HG02943 (cell line): ENCODE data around the gene PLB1.

Experiments
- ATAC-seq: cut with Tn5 transposase; IDR thresholded peaks from one replicate; pipeline ENCODE4 v1.9.1; 2021; ENCODE audit warnings: mild to moderate bottlenecking, low read depth, moderate library complexity; ENCODE audit not compliant: unreplicated experiment

Gene PLB1, protein sequence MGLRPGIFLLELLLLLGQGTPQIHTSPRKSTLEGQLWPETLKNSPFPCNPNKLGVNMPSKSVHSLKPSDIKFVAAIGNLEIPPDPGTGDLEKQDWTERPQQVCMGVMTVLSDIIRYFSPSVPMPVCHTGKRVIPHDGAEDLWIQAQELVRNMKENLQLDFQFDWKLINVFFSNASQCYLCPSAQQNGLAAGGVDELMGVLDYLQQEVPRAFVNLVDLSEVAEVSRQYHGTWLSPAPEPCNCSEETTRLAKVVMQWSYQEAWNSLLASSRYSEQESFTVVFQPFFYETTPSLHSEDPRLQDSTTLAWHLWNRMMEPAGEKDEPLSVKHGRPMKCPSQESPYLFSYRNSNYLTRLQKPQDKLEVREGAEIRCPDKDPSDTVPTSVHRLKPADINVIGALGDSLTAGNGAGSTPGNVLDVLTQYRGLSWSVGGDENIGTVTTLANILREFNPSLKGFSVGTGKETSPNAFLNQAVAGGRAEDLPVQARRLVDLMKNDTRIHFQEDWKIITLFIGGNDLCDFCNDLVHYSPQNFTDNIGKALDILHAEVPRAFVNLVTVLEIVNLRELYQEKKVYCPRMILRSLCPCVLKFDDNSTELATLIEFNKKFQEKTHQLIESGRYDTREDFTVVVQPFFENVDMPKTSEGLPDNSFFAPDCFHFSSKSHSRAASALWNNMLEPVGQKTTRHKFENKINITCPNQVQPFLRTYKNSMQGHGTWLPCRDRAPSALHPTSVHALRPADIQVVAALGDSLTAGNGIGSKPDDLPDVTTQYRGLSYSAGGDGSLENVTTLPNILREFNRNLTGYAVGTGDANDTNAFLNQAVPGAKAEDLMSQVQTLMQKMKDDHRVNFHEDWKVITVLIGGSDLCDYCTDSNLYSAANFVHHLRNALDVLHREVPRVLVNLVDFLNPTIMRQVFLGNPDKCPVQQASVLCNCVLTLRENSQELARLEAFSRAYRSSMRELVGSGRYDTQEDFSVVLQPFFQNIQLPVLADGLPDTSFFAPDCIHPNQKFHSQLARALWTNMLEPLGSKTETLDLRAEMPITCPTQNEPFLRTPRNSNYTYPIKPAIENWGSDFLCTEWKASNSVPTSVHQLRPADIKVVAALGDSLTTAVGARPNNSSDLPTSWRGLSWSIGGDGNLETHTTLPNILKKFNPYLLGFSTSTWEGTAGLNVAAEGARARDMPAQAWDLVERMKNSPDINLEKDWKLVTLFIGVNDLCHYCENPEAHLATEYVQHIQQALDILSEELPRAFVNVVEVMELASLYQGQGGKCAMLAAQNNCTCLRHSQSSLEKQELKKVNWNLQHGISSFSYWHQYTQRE (N-terminal part only)

DNA sequence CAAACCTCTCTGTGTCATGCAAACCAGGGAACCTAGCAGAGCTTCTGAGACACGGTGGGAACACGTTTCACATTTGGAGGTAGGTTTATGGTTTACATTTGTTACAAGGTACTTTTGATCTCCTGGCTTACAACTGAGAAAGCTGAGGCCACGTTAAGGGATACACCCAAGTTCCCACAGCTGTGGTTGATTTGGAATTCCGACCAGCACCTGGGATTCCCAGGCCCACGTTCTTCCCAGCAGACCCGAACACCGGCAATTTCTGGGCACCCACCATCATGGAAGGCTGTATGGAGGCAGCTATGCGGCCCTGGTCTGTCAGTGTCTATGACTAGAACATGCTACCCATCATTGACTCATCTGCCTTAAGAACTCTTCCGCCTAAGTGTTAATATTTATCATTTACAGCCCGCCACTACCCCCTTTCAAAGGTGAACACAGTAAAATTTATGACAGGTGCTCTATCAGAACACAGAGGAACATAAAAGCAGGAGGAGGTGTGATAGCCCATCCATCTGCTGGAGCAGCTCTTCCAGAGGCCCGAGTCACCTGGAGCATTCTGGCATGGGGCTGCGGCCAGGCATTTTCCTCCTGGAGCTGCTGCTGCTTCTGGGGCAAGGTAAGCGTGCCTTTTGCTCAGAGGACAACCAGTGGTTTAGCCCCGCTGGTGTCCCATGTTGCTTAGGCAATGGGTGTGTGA is at the start of gene PLB1:
Gene PLB1 (plus strand): TSS at position 510 of the 700 bp plus-strand sequence. CDS start 55 bp downstream, at position 565.
- ATAC-seq, result no peak

DNA sequence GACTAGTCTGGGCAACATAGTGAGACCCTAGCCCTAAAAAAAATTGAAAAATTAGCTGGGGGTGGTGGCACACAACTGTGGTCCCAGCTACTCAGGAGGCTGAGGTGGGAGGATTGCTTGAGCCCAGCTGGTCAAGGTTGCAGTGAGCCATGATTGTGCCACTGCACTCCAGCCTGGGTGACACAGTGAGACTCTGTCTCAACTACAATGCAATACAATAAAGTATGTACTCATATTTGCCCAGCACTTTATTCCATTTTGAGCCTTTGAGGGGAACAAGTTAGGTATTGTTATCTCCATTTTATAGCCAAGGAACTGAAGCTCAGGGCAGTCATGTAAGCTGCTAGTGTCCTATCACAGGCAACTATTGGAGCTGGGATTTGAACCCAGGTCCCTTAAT is 49.3 kb upstream of the PLB1 start:
- ATAC-seq, result no peak

DNA sequence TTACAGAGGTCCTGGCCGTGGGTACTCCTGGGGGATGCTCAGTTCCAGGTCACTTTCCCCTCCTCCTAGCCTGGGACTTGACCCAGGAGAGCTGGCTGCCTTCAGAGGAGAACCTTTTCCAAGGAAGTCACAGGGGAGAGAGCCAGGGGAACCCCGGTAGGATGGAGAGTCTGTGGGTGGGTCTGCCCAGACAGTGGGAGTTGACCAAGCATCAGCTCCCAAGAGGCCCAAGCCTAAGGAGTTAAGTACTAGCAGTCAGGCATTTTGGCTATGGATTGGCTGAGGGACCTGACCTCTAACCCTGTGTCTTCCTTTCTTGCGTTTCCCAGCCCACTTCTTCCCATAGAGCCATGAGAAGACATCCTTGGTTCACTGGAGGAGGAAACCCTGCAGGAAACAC is 48.8 kb upstream of the PLB1 start:
- ATAC-seq, result no peak

DNA sequence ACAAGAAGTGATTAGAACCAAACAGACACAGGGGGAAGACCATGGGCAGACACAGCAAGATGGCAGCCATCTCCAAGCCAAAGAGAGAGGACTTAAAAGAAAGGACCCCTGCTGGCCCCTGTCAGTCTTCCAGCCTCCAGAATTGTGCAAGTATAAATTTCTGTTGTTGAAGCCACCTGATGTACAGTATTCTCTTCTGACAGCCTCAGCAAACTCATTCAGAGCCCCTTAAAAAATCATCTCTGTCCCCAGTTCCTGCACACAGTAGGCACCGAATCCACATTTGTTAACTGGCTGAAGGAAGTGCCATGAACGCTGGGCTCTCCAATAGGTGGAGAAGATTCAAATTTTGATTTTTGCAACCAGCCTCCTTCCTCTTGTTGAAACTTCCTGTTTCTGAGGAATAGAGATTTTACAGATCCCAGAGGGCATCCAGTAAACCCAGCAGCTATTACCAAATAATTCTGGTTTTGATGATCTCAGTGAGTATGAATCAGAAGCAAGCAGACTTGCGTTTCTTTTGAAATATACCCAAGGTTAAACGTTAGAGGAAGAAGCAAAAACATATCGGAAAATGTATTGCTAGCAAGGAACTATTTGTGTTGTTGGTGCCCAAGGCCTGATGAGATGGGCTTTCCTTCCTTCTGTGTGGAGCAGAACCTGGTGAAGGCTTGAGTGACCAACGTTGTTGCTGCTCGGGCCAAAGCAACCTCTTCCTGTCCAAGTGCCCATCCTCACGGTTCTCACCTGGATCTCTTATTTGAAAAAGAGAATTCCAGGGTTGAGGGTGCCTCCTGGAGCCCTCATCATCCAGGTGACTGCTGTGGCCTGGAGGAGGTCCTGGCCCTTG is 47.7 kb upstream of the PLB1 start:
- ATAC-seq, result no peak

DNA sequence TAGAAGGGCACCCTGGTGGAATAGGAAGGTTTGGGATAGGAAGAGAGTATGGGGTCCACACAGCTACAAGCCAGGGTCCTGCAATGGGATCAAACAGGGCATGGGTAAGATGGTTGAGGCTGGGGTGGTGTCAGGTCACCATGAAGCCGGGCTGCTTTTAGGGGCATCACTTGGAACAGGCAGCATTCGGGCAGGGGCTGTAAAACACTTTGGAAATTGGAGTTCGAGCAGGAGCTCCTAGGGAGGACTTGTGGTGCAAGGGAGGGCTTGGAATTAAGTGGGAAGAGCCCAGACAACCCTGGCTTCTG is 47.1 kb upstream of the PLB1 start:
- no peak for ATAC-seq

DNA sequence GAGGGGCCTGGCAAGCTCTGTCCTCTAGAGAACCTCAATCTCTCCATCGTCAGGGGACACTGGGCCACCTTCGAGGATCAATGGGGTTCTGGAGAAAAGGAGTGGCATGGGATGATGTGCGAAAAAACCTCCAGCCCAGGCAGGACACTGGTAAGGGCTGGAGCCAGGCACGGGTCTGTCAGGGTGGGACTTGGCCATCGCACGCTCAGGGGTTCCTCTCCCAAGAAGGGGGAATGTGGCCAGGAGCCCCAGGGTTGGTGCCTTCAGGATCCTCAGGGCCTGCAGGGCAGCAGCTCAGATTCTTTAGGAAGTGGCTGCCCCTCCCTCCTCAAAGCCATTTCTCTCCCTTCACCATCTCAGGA is 46.8 kb upstream of the PLB1 start:
- ATAC-seq, result no peak

DNA sequence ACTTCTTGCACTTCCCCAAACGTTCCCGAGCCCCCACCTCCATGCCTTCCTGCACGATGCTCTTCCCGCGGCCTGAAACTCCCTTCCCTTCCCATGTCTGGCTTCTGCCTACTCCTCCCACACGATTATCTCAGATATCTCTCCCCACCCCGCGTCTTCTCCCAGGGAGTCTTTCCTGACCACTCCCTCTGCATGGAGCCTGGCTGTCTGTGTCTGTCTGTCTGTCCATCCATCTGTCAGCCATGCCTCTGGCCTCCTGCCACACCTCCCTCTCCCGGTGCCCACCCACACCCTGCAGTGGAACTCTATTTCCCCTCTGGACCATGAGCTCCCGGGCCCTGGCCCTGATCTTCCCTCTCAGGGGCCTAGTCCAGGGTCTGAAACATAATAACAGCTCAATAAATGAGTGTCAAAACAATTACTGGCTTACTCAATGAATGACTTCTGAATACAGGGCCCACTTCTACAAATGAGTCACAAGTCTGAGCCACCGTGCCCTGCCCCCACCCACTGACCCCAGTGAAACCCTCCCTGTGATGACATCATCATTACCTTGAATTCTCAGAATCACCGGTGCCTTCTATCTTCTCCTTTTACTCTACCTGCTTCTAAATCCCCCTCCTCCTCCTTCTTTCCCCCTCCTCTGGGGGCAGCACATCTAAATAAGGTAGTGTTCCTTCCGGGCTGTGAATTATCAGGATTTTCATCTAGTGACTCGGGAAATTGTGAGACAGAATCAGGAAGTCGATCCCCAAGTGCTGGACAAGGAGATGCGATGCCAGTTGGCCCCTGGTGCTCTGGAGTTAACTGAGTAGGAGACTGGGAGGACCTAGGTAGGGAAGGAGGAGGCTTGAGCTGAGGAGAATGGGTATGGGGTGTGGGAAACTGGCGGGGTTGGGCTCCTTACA is 46.1 kb upstream of the PLB1 start:
- ATAC-seq, result no peak

DNA sequence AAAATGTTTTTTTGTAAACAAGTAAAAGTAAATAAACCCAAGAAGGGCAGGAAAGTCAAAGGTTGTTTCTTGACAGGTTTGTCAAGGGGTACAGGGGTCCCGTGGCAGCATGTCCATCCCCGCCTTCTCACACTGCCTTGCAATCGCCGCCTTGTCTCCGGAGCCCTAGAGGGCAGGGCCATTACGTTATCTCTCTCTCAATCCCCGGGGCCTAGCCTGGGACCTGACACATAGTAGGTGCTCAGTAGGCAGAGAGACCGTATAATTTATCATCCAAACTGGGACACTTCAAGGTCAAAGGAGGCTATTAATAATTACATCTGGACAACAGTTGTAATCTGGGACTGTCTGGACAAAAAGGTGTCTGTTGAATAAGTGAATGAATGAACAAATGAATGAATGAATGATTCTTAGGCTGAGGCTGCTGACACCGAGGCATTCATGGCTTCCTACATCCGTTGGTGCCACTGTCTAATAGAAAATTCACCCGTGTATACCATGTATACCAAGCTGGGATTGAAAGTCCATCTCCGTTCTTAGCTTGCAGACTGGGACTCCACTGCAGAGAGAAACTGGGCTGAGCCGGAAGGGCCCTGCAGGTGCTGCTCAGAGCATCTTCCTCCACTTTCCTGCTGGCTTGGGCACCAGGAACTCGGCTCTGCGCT is 44.8 kb upstream of the PLB1 start:
- no peak for ATAC-seq

DNA sequence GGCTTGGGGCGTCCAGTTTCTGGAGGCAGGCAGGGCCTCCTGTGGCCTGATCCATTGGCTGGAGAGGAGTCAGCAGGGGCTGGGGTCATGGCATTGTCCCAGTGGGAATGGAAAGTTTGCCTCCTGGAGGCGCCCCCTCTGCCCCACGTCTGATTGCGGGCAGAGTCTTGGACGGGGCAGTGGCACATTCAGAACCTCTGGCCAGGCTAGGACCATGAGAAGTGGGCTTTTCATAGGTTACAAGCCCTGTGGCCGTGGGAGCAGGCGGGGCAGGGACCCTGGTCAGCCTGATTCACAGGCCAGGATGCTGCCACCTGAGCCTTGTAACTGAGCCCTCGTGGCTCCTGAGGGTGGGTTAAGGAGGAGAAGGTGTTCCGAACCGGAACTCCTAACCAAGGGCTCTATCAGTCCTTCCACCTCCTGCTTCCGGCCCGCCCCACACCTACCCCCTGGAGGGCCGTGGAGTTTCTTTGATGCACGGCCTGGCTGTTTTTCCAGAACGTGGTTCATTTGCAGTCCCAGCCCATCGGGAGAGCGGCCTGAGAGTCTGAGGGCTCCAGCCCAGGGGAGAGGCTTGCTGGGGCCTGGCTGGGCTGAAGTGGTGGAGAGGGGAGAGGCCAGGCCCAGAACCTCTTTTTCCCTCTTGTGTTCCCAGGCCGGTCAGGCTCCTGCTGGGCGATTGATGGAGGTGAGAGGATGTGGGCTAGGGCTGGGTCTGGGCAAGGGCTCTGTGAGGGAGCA is 43.9 kb upstream of the PLB1 start:
- no peak for ATAC-seq

DNA sequence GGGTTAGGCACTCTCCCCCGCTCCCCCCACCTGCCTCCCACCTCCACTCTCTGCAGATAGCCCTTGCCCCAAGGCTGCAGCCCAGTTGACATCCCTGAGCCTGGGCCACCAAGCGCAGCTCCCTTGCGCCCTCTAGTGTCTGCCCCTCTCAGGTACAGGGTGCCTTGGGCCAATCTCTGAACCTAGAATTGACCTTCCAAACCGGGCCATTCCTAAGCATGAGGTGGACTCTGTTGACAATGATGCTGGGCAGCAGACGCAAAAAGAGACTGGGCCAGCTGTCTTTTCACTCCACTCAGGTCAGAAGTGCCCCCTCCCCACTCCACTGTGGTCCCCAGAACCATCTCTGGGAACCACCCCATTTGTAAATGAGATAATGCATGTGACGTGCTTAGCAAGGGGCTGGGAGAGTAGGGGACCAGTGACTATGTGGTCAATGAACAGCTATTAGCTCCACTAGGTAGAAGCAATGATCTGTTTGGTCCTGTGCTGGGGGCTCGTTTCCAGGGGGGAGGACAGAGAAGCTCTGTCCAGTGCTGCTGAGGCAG is 43.3 kb upstream of the PLB1 start:
- no peak for ATAC-seq

DNA sequence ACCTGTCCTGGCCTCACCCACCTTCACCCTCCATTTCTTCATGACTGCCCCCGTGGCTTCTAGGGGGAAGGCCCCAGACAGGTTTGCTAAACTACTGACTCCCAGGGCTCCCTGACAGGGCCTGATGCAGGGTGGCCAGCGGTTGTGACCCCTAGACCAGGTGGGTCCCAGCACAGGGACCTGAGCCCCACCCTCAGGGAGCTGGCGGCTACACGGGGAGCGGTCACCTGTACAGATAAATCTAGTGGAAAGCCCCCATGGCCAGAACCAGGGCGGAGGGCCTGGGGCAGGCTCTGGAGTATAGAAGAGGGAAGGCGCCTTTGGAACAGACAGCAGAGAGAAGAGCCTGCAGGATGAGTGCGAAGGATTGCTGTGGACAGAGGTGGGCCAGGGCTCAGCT is 42.5 kb upstream of the PLB1 start:
- ATAC-seq, result no peak

DNA sequence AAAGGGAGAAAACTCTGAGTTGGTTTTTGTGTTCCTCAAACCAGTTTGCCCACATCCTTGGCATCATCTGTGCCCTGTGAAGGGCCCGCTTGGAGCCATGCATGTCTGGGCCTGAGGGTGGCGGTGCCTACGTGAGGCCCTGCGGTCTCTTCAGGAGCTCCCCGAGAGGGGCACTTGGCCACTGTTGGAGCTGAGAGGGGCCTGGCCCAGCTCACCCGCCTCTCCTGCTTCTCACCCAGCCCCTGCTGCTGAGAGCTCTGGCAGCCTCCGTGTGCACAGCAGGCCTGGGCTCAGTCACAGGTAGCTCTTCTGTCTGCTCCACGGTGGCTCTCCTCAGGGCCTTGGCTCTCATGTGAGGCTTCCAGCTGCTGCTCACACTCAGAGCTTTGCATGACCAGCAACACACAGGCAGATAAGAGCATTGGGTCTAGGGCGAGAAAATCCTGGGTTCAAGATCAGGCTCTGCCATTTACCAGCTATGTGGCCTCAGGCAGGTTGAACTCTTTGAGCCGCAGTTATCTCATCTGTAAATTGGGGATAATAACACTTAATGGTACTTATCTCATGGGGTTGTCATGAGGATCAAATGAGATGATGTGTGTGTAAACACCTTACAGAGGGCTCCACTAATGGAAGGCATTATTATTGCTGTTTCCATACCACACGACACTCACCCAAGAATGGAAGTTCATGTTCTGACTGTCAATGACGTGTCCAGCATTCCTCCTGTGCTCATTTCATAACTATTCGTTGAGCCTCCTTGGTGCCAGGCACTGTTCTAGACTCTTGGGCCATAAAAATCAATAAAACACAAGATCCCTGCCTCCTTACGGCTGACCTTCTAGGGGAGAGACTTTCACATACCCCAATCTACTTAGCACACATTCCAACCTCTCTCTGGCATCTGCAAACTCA is 41.6 kb upstream of the PLB1 start:
- no peak for ATAC-seq

DNA sequence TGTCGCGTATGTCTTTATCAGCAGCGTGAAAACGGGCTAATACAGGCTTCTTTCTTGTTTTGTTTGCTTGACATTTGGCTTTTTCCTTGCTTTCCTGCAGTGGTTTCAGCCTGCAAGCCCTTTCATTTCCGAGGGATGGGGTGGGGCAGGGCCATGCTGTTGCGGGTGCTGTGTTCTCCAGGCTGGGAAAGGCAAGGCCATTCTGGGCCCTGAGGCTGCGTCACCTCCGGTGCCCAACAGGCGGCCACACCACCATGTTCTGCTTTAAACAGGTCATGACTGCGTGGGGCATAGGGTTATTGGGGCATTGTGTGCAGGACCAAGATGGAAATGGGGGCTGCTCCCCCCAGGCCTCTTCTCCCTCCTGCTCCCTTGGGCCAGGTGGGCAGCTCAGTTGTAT is 38.6 kb upstream of the PLB1 start:
- ATAC-seq, result no peak

DNA sequence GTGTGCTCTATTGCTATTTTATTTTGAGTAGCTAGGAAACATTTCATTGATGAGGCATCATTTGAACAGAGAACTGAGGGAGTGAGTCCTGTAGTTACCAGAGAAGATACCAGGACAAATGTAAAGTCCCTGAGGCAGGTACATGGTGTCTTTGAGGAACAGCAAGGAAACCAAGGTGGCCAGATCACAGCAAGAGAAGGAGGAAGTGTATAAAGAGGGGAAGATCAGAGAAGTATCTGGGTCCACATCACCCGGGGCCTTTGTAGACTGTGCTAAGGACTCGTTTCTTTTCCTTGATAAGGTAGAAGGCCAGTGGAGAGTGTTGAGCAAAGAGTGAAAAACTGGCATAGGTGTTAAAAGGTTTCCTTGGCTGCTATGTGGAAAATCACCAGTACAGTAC is 34.8 kb upstream of the PLB1 start:
- no peak for ATAC-seq

DNA sequence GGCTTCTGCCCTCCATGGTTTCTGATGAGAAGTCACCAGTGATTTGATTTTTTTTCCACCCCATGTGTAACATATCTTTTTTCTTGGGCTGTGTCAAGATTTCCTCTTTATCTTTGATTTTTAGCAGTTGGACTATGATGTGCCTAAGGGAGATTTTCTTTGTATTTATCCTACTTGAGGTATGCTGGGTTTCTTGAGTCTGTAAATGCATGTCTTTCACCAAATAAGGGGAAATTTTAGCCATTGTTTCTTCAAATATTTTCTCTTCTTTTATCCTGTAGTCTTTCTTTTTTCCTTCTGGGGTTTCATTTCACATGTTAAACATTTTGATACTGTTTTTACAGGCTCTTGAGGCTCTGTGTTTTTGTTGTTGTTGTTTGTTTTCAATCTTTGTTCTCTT is 33.7 kb upstream of the PLB1 start:
- no peak for ATAC-seq

DNA sequence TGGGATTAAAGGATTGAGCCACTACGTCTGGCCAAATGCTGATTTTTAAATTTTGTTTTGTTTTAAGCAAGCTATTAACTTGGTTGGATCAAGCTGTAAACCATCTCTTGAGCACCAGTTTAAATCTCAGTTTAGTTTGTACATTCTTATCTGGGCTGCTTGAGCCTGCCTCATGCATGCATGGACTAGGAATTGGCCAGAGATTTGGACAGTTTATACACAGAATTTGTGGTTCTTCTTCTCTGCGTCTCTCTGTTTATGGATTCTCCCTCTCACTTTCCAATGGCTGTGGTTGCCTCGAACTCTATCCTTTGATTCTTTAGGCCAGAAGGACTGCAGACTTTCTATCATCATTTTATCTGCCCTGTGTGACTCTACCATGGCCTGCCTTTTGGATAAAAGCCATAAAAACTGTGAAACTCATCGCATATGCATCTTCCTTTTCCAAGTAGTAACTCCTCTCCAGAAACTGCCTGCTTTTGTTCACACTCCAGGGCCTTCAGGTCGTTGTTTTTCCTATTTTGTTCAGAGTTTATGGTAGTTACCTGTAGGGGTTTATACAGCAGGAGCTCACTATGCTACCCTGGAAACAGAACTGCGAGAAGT is 32.5 kb upstream of the PLB1 start:
- ATAC-seq, result no peak
